GM23338 (cell line): ENCODE results near the gene DNAL1. TPM values are rescaled to one million over a fixed set of nuclear protein-coding genes. Genes with fewer than 3 reads are reported as not detected.

Experiments used
- ATAC-seq: fragments of 200-7000 bp; cut with Tn5 transposase; 3 replicates; pipeline ENCODE4 v1.9.1; 2020
- DNase-seq: peaks from one replicate; pipeline ENCODE4 v3.0.0-alpha.2; 2015; ENCODE audit warnings: low spot score
- H2AFZ ChIP-seq: fragments of 200-600 bp; sonication (generic); 2 replicates; pipeline ENCODE4 v1.8.0; 2016; ENCODE audit warnings: antibody characterized with exemption, mild to moderate bottlenecking, moderate library complexity
- H3F3A ChIP-seq: fragments of 200-600 bp; sonication (generic); replicated peaks from 2 replicates; pipeline ENCODE4 v1.8.0; 2017; ENCODE audit warnings: antibody characterized with exemption, mixed run types, low read depth
- H3K27ac ChIP-seq: fragments of 200-600 bp; sonication (generic); 2 replicates; pipeline ENCODE4 v1.6.1; 2016; ENCODE audit warnings: low read depth
- H3K27me3 ChIP-seq: fragments of 200-600 bp; sonication (generic); 2 replicates; pipeline ENCODE4 v1.8.0; 2016; ENCODE audit warnings: mild to moderate bottlenecking, mixed run types, moderate library complexity; ENCODE audit not compliant: insufficient read depth
- H3K36me3 ChIP-seq: fragments of 200-600 bp; sonication (generic); 2 replicates; pipeline ENCODE4 v1.8.0; 2016; ENCODE audit warnings: mild to moderate bottlenecking; ENCODE audit not compliant: insufficient read depth
- H3K4me1 ChIP-seq: fragments of 200-600 bp; sonication (generic); 2 replicates; pipeline ENCODE4 v1.8.0; 2016; ENCODE audit warnings: mild to moderate bottlenecking, moderate library complexity; ENCODE audit not compliant: insufficient read depth
- H3K4me2 ChIP-seq: fragments of 200-600 bp; sonication (generic); 2 replicates; pipeline ENCODE4 v1.7.1; 2017; ENCODE audit warnings: mixed run types
- H3K4me3 ChIP-seq: fragments of 200-600 bp; sonication (generic); 2 replicates; pipeline ENCODE4 v1.6.1; 2016; ENCODE audit warnings: mixed run types
- H3K79me2 ChIP-seq: fragments of 200-600 bp; sonication (generic); replicated peaks from 2 replicates; pipeline ENCODE4 v1.8.0; 2017; ENCODE audit warnings: mild to moderate bottlenecking; ENCODE audit not compliant: insufficient read depth
- H3K9me2 ChIP-seq: fragments of 200-600 bp; sonication (generic); 2 replicates; pipeline ENCODE4 v1.8.0; 2017; ENCODE audit not compliant: insufficient read depth
- H4K20me1 ChIP-seq: fragments of 200-600 bp; sonication (generic); replicated peaks from 2 replicates; pipeline ENCODE4 v1.8.0; 2017; ENCODE audit warnings: mild to moderate bottlenecking; ENCODE audit not compliant: insufficient read depth
- H3K27ac Mint-ChIP-seq: 2 replicates; pipeline ENCODE4 v1.8.0; 2020; ENCODE audit warnings: inconsistent platforms, mild to moderate bottlenecking, moderate library complexity, mixed read lengths
- H3K27me3 Mint-ChIP-seq: 3 replicates; pipeline ENCODE4 v1.8.0; 2022; ENCODE audit warnings: low read depth, mild to moderate bottlenecking, moderate library complexity, mixed read lengths, inconsistent platforms; ENCODE audit not compliant: insufficient read depth, poor library complexity
- H3K36me3 Mint-ChIP-seq: 3 replicates; pipeline ENCODE4 v1.8.0; 2021; ENCODE audit warnings: low read depth, mild to moderate bottlenecking, inconsistent platforms, moderate library complexity, mixed read lengths
- H3K4me1 Mint-ChIP-seq: 3 replicates; pipeline ENCODE4 v1.8.0; 2020; ENCODE audit warnings: mild to moderate bottlenecking, inconsistent platforms, mixed read lengths
- H3K4me3 Mint-ChIP-seq: 3 replicates; pipeline ENCODE4 v1.8.0; 2021; ENCODE audit warnings: moderate library complexity, mild to moderate bottlenecking, inconsistent platforms, mixed read lengths
- H3K9me3 Mint-ChIP-seq: 3 replicates; pipeline ENCODE4 v1.8.0; 2020; ENCODE audit warnings: moderate library complexity, mild to moderate bottlenecking, inconsistent platforms, mixed read lengths
- CREB1 ChIP-seq: fragments of 250-450 bp; sonication (Bioruptor Pico); IDR thresholded peaks from 2 replicates; pipeline ENCODE4 v1.5.0; 2020; ENCODE audit warnings: low read depth, mild to moderate bottlenecking, moderate library complexity
- CTCF ChIP-seq, 2 experiments: fragments of 200-600 bp in 1 of 2; sonication (generic) in 1 of 2; conservative IDR thresholded peaks; 2 replicates each; pipeline versions ENCODE4 v1.5.1 to v1.6.1; 2016 to 2017; ENCODE audit warnings: antibody characterized with exemption in 2 of 2, low read depth in 2 of 2, mild to moderate bottlenecking in 2 of 2, moderate library complexity in 1 of 2
- EZH2 ChIP-seq: fragments of 200-600 bp; sonication (generic); IDR thresholded peaks from one replicate; pipeline ENCODE4 v1.8.0; 2017; ENCODE audit warnings: antibody characterized with exemption, mild to moderate bottlenecking, low read depth; ENCODE audit not compliant: unreplicated experiment
- JUNB ChIP-seq: IDR thresholded peaks from one replicate; pipeline ENCODE4 v1.6.1; 2016; ENCODE audit warnings: antibody characterized with exemption; ENCODE audit not compliant: unreplicated experiment
- STAT1 ChIP-seq: IDR thresholded peaks from one replicate; pipeline ENCODE4 v1.6.1; 2016; ENCODE audit warnings: antibody characterized with exemption; ENCODE audit not compliant: unreplicated experiment
- ZNF331 ChIP-seq: fragments of 250-450 bp; sonication (Bioruptor Pico); IDR thresholded peaks from 2 replicates; pipeline ENCODE4 v1.5.0; 2020; ENCODE audit warnings: low read depth, mild to moderate bottlenecking, moderate library complexity
- polyA plus RNA-seq: library from polyadenylated mRNA; unstranded; fragments of >200 nt; fragmentation: Nextera tagmentation; extraction: Ambion mirVana; gene quantifications from 2 replicates; pipeline ENCODE4 v1.2.1, GENCODE V29; 2016
- total RNA-seq: library from RNA; depleted of rRNA; stranded (reverse); fragments of >200 nt; shearing (Covaris generic); gene quantifications from 2 replicates; pipeline ENCODE4 v1.2.3, GENCODE V29; 2014
- TF ChIP-seq, protein P1 (sequence below): IDR thresholded peaks from 2 replicates; pipeline ENCODE4 v1.6.1; 2016; ENCODE audit warnings: antibody characterized with exemption

The DNAL1 gene
- total and polyA plus RNA-seq, 2 experiments from 2014 or later = 7.6 to 29.3 TPM

DNA sequence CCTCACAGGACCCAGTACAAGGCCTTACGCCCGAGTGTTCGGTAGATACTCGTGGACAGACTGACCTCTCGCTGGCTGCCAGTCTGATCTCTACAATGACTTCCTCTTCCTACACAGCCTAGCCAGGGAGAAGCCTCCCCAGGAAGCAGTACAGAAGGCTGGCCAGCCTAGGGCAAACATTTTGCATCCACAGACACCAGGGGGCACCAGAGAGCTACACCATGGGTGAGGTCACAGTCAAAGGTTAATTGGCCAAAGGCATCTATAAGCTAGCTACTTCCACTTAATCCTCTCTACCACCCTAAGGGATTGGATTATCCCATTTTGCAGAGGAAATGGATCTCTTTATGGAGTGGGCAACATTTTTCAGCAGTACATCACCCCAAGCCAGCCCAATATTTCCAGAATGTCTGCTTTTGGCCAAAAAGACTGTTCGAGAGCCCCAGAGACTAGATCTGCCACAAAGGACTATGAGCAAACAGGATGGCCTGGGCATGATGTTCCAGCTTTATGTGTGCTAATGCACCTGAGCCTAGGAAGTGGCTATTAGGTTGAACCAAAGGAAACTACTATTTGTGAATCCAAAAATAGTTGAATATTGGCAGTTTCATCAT is 84.0 kb downstream of the DNAL1 start:
- Histone ChIP-seq H3F3A (0 out of 2 replicates have a peak, but pooled peaks cover 3% of the 10 kb centered on the region), H3K4me1 (peaks cover 16% of the 10 kb centered on the region), H4K20me1 (no peaks in the 10 kb centered on the region), H3K4me3 (no peak overlapping the region; the same call in 1 of the 2 replicates), H2AFZ (no peak overlapping the region), H3K9me2 (no peaks in the 10 kb centered on the region), H3K36me3 (no peaks in the 10 kb centered on the region), H3K27me3 (no peaks in the 10 kb centered on the region), H3K4me2 (peak overlapping the region; percentile 53; the same call in 1 of the 2 replicates), H3K79me2 (no peaks in the 10 kb centered on the region), H3K27ac (no peak overlapping the region)
- H3K27ac Mint-ChIP-seq = peak overlapping the region; percentile 50; the same call in 1 of the 2 replicates
- H3K4me3 Mint-ChIP-seq = peak overlapping the region; percentile 26; the same call in 2 of the 3 replicates
- no peaks in the 10 kb centered on the region for H3K9me3 Mint-ChIP-seq
- ATAC-seq = peak; percentile 92
- peaks cover 12% of the 10 kb centered on the region for H3K27me3 Mint-ChIP-seq
- TF ChIP-seq, protein P1, sequence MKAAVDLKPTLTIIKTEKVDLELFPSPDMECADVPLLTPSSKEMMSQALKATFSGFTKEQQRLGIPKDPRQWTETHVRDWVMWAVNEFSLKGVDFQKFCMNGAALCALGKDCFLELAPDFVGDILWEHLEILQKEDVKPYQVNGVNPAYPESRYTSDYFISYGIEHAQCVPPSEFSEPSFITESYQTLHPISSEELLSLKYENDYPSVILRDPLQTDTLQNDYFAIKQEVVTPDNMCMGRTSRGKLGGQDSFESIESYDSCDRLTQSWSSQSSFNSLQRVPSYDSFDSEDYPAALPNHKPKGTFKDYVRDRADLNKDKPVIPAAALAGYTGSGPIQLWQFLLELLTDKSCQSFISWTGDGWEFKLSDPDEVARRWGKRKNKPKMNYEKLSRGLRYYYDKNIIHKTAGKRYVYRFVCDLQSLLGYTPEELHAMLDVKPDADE = no peak; the same call in 1 of the 2 replicates
- TF ChIP-seq CTCF (conservative IDR thresholded peaks at IDR 0.05; ENCODE audit: low read depth in 2 of 2) (peak; percentile 92 to 98), EZH2 (no peak)
- peak; percentile 92 for DNase-seq
- peaks cover 18% of the 10 kb centered on the region; the same call in 2 of the 3 replicates for H3K36me3 Mint-ChIP-seq
- H3K4me1 Mint-ChIP-seq = peaks cover 28% of the 10 kb centered on the region

GRCh38 chr14:73729556-73730265 is 84.9 kb downstream of the DNAL1 start:
- H3K79me2 ChIP-seq = no peaks in the 10 kb centered on the region
- H3K4me3 Mint-ChIP-seq = no peak overlapping the region
- H3K27ac ChIP-seq = no peak overlapping the region
- H3K4me1 Mint-ChIP-seq = peaks cover 20% of the 10 kb centered on the region
- H3K4me3 ChIP-seq = no peak overlapping the region
- 0 out of 2 replicates have a peak, but pooled peaks cover 3% of the 10 kb centered on the region for H3F3A ChIP-seq
- no peaks in the 10 kb centered on the region for H3K9me3 Mint-ChIP-seq
- H3K9me2 ChIP-seq = no peaks in the 10 kb centered on the region
- H2AFZ ChIP-seq = no peak overlapping the region
- no peaks in the 10 kb centered on the region for H4K20me1 ChIP-seq
- peaks cover 12% of the 10 kb centered on the region for H3K27me3 Mint-ChIP-seq
- H3K36me3 Mint-ChIP-seq = peaks cover 15% of the 10 kb centered on the region; the same call in 2 of the 3 replicates
- H3K27ac Mint-ChIP-seq = no peak overlapping the region
- H3K27me3 ChIP-seq = no peaks in the 10 kb centered on the region
- H3K4me2 ChIP-seq = no peak overlapping the region
- H3K36me3 ChIP-seq = no peaks in the 10 kb centered on the region
- DNase-seq (no peak), ATAC-seq (no peak)
- H3K4me1 ChIP-seq = peaks cover 8% of the 10 kb centered on the region
- TF ChIP-seq, protein P1 = no peak
- TF ChIP-seq STAT1 (no peak), CREB1 (CRISPR knock-in tag) (no peak), CTCF (conservative IDR thresholded peaks at IDR 0.05; ENCODE audit: low read depth in 2 of 2) (no peak), EZH2 (no peak), ZNF331 (CRISPR knock-in tag) (no peak), JUNB (no peak)
